ENCODE data around the gene HOTAIR. TPM values are rescaled to one million over a fixed set of nuclear protein-coding genes. Genes with fewer than 3 reads are reported as not detected.

The HOTAIR gene
- total RNA-seq, 1 donor from 2014 or later: not detected

GRCh38 chr12:53969588-53970259 is 5.0 kb downstream of the HOTAIR start:
- TF ChIP-seq CTCF (IDR thresholded peaks at IDR 0.05): no peak
- ATAC-seq: no peak
- peaks cover 100% of the 10 kb centered on the region for H3K27me3 ChIP-seq
- H3K4me1 ChIP-seq: peaks cover 11% of the 10 kb centered on the region
- H3K27ac ChIP-seq: no peak overlapping the region
- no peak for DNase-seq
- no peaks in the 10 kb centered on the region for H3K9me3 ChIP-seq
- no peaks in the 10 kb centered on the region for H3K36me3 ChIP-seq
- intact Hi-C loops (cut with DNase I): no loop called here
- no peak overlapping the region for H3K4me3 ChIP-seq

- TF ChIP-seq CTCF (IDR thresholded peaks at IDR 0.05): no peak
- ATAC-seq (no peak), DNase-seq (no peak)
- Histone ChIP-seq H3K4me3 (no peak overlapping the region), H3K4me1 (peaks cover 4% of the 10 kb centered on the region), H3K27me3 (peaks cover 100% of the 10 kb centered on the region), H3K27ac (no peak overlapping the region), H3K9me3 (no peaks in the 10 kb centered on the region), H3K36me3 (no peaks in the 10 kb centered on the region)
- intact Hi-C loops (cut with DNase I): no loop called here
Measured at GRCh38 chr12:53968214-53969127, 6.3 kb downstream of the HOTAIR start.

- intact Hi-C loops (cut with DNase I): no loop called here
- DNase-seq: no peak
- H3K27ac ChIP-seq: no peak overlapping the region
- TF ChIP-seq CTCF (IDR thresholded peaks at IDR 0.05): no peak
- H3K27me3 ChIP-seq: peaks cover 100% of the 10 kb centered on the region
- H3K36me3 ChIP-seq: no peaks in the 10 kb centered on the region
- ATAC-seq: no peak
- no peaks in the 10 kb centered on the region for H3K4me1 ChIP-seq
- H3K9me3 ChIP-seq: no peaks in the 10 kb centered on the region
- no peak overlapping the region for H3K4me3 ChIP-seq
Measured at GRCh38 chr12:53967421-53967925, 7.3 kb downstream of the HOTAIR start.

- peaks cover 100% of the 10 kb centered on the region for H3K27me3 ChIP-seq
- intact Hi-C loops (cut with DNase I): no loop called here
- no peak for ATAC-seq
- DNase-seq: no peak
- H3K9me3 ChIP-seq: no peaks in the 10 kb centered on the region
- no peaks in the 10 kb centered on the region for H3K4me1 ChIP-seq
- H3K36me3 ChIP-seq: no peaks in the 10 kb centered on the region
- no peak overlapping the region for H3K27ac ChIP-seq
- H3K4me3 ChIP-seq: no peak overlapping the region
- TF ChIP-seq CTCF (IDR thresholded peaks at IDR 0.05): no peak
Measured at GRCh38 chr12:53966385-53967133, 8.2 kb downstream of the HOTAIR start.

GRCh38 chr12:53966085-53966384 is 8.7 kb downstream of the HOTAIR start:
- H3K27ac ChIP-seq: no peak overlapping the region
- H3K4me1 ChIP-seq: no peaks in the 10 kb centered on the region
- H3K9me3 ChIP-seq: no peaks in the 10 kb centered on the region
- no peaks in the 10 kb centered on the region for H3K36me3 ChIP-seq
- ATAC-seq: no peak
- DNase-seq: no peak
- no peak for TF ChIP-seq CTCF (IDR thresholded peaks at IDR 0.05)
- intact Hi-C loops (cut with DNase I): no loop called here
- peaks cover 100% of the 10 kb centered on the region for H3K27me3 ChIP-seq
- no peak overlapping the region for H3K4me3 ChIP-seq

Data from upper lobe of right lung (tissue), 1 donor.